Measurements from ENCODE around the gene RAB6B.

RAB6B gene

GRCh38 chr3:133804896-133805295, 90.8 kb downstream of the RAB6B start:
- H3K4me3 ChIP-seq (replicated peaks in 1 of 2; ENCODE audit: low read depth in 2 of 2, low read length in 2 of 2) = no peak overlapping the region
- DNase-seq (ENCODE audit: low read depth in 2 of 2) = no peak
- no peak for TF ChIP-seq CTCF (IDR thresholded peaks at IDR 0.05; ENCODE audit: low read depth, low read length)

DNA sequence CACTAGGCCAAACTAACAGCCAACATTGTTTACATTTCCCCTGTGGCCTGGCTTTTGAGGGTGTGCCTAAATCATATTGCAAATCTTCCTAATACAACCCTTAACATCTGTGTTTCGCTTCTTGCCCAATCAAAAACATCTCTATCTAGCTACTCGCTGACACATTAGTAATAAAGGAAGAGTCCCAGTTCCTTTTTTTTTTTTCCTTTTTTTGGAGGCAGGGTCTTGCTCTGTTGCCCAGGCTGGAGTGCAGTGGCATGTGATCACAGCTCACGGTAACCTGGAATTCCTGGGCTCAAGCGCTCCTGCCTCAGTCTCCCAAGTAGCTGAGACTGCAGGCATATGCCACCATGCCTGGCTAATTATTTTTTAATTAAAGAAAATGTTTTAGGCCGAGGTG, 92.2 kb downstream of the RAB6B start:
- DNase-seq (ENCODE audit: low read depth in 2 of 2) = no peak
- TF ChIP-seq CTCF (IDR thresholded peaks at IDR 0.05; ENCODE audit: low read depth, low read length) = no peak
- no peak overlapping the region for H3K4me3 ChIP-seq (replicated peaks in 1 of 2; ENCODE audit: low read depth in 2 of 2, low read length in 2 of 2)

DNA sequence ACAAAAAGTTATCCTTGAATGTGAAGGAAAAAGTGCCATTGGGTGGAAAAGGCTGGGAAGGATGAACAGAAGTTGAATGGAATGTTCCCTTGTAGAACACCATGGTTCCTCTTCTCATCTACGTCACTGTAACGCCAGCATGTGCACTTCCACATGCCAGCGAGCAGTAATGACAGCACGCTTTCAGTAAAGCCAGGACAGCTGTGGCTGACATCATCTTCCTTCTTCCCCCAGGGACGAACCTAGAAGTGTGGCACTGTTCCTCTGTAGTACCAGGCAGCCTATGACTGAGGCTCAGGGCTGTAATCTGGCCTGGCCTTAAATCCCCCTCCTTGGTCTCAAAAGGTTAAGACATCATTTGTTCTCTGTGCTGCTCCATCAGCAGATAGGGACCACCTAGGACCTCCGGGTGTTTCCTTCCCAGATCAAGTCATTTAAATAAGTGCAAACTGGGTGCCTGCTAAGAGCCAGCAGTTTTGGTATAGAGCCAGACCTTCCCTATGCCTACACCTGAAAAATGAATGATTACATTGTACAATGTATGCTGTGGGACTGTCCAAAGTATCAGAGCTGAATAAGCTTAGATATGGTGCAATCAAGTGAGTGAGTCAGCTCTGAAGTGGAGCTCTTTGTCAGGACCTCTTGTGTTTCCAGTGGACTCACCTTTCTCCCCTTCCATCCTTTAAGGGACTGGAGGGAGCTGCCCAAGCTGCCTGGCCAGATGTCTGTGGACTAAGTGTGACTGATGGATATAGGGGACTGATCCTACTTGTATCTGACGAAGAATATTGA, 95.7 kb downstream of the RAB6B start:
- TF ChIP-seq CTCF (IDR thresholded peaks at IDR 0.05; ENCODE audit: low read depth, low read length) = no peak
- H3K4me3 ChIP-seq (replicated peaks in 1 of 2; ENCODE audit: low read depth in 2 of 2, low read length in 2 of 2) = no peak overlapping the region
- peak; percentile 7 to 55 for DNase-seq (ENCODE audit: low read depth in 2 of 2)

DNA sequence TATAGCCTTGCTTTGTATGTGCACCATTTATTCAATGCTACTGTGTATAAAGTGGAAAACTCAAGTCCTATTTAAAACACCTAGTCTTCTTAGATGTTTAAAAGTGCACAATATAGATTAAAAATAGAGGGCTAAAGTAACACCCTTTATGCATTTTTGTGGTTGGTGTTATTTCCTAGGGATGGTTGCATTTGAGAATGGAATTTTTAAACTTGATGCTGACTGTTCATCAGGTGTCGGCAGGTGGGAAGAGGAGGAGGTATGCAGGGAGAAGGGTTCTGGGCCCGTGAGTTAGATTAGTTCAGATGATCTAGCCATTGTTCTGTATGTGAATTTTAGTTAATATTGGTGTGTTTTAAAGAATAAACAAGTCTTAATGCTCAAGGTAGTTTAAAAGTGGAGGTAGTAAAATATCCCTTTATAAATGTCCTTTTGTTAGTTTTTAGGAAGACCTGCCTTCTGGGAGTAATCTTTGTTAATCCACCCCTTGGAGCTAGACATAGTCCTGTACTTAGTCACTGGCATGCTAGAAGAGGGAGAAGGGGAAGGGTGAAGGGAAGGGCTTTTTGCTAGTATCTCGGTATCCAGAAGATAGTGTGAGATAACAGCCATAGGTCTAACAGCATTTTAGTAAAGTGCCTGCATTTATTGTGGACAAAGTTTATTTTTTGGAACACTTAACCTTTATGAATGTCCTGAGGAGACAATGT, 98.1 kb downstream of the RAB6B start:
- TF ChIP-seq CTCF (IDR thresholded peaks at IDR 0.05; ENCODE audit: low read depth, low read length) = no peak
- H3K4me3 ChIP-seq (replicated peaks in 1 of 2; ENCODE audit: low read depth in 2 of 2, low read length in 2 of 2) = no peak overlapping the region
- no peak for DNase-seq (ENCODE audit: low read depth in 2 of 2)

DNA sequence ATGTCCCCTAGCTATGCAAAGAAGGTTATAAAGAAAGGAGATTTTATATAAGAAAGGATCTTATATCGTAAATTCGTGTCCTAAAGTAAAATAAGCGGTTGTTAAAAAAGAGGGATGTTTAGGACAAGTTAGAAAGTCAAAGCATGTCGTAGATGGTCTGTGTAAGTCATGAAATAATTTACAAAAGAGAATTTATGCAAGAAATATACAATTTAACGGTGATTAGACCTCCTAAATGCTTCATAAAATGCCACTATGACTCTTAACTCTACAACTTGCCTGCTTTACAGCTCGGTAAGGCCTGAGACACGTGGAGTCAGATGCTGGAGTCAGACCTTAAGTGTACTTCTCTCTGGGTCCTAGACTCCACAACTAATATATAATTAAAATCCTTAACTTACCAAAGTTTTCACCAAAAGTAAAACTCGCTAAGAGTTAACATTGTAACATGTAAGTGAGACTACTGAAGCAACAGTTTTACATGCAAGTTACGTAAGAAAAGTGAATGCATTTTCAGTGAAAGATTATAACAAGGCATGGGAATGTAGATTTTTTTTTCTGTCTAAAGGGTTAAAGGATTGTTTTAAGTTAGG, 103.4 kb downstream of the RAB6B start:
- DNase-seq (ENCODE audit: low read depth in 2 of 2) = peak in 1 of 2 donors; percentile 37
- H3K4me3 ChIP-seq (replicated peaks in 1 of 2; ENCODE audit: low read depth in 2 of 2, low read length in 2 of 2) = no peak overlapping the region
- no peak for TF ChIP-seq CTCF (IDR thresholded peaks at IDR 0.05; ENCODE audit: low read depth, low read length)

GRCh38 chr3:133788024-133788423, 107.7 kb downstream of the RAB6B start:
- no peak overlapping the region for H3K4me3 ChIP-seq (replicated peaks in 1 of 2; ENCODE audit: low read depth in 2 of 2, low read length in 2 of 2)
- no peak for TF ChIP-seq CTCF (IDR thresholded peaks at IDR 0.05; ENCODE audit: low read depth, low read length)
- no peak for DNase-seq (ENCODE audit: low read depth in 2 of 2)

All from cardiac fibroblast (primary cell).